ENCODE measurements around the gene SLC22A23.
A peak's percentile ranks its signal among the peaks of the same experiment; 100 is the strongest.

Gene SLC22A23

DNA sequence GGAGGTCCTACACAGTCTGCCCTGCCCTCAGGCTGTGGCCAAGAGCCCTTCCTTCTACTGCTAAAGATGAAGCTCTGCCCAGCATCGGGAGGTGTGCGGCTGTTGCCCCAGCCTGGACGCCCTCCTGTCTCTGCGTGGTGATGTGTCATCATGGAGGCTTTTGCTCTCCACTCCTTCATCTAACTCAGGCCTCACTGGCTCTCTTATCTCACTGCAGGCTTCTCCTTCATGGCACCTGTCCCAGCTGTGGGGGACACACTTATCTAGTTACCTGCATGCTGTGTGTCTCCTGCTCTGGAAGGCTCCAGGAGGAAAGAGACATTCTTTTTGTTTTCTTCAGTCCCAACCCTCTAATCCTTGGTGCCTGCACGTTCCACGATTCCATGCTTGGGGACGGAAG, 109.0 kb downstream of the SLC22A23 start:
- no peaks in the 10 kb centered on the region for H3K36me3 ChIP-seq (ENCODE audit: control insufficient read depth in 2 of 2, insufficient read depth in 1 of 2, low read length in 2 of 2)
- no peaks in the 10 kb centered on the region for H3K9me3 ChIP-seq (ENCODE audit: control insufficient read depth, insufficient read depth, low read depth, low read length)
- H3K4me3 ChIP-seq (ENCODE audit: low read depth, low read length), result no peak overlapping the region
- no peak overlapping the region for H3K27ac ChIP-seq (ENCODE audit: extremely low read depth, low read depth, low read length)
- TF ChIP-seq KLF10 (tag by site-specific recombination; IDR thresholded peaks at IDR 0.05), result no peak
- TF ChIP-seq ZNF341 (tag by site-specific recombination; IDR thresholded peaks at IDR 0.05; ENCODE audit: low read depth), result 0 out of 2 replicates have a peak, but pooled peaks have one; percentile 27
- CTCF ChIA-PET, result interaction anchor here (0.9 to 1.5 kb wide), 4 partner anchors 9 to 385 kb away, joined by 3 to 5 read pairs (median 4); no protein-coding TSS in a partner anchor
- POLR2A ChIA-PET, result no interaction called here
- H3K4me1 ChIP-seq (ENCODE audit: control insufficient read depth, insufficient read depth, low read length), result peaks cover 36% of the 10 kb centered on the region

DNA sequence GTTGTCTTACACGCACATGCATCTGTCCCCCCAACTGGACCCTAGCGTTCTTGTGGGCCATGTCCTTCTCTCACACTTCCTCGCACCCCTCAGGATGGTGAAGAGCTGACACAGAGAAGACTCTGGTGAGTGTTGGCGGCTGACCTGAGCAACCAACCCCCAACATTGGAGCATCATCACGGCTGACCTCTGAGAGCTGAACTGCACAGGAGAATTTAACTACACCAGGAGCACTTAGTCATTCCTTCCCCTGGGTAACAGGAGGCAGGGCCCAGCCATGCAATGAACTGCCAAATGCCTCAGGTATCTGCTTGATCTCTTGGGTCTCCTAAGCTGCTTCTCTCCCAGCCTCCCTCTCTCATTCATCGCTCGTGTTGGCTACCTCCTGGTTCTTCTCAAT, 109.6 kb downstream of the SLC22A23 start:
- TF ChIP-seq ZNF530 (tag by site-specific recombination; IDR thresholded peaks at IDR 0.05; ENCODE audit: low read depth), result no peak
- no peak for TF ChIP-seq SCRT1 (tag by site-specific recombination; IDR thresholded peaks at IDR 0.05; ENCODE audit: borderline replicate concordance)
- TF ChIP-seq ZNF518A (tag by site-specific recombination; conservative IDR thresholded peaks at IDR 0.05; ENCODE audit: low read depth), result no peak
- no peak for TF ChIP-seq ZNF302 (tag by site-specific recombination; IDR thresholded peaks at IDR 0.05; ENCODE audit: low read depth)
- TF ChIP-seq ZNF239 (tag by site-specific recombination; IDR thresholded peaks at IDR 0.05), result no peak
- TF ChIP-seq KLF17 (tag by site-specific recombination; IDR thresholded peaks at IDR 0.05), result no peak
- POLR2A ChIA-PET, result no interaction called here
- no peak overlapping the region for H3K27ac ChIP-seq (ENCODE audit: extremely low read depth, low read depth, low read length)

GRCh38 chr6:3346476-3346875, 110.4 kb downstream of the SLC22A23 start:
- ChIA-PET POLR2A (no interaction called here), CTCF (interaction anchor here (1.0 to 1.3 kb wide), 2 partner anchors 9 to 16 kb away, joined by 3 read pairs; no protein-coding TSS in a partner anchor)
- Histone ChIP-seq H3K27ac (ENCODE audit: extremely low read depth, low read depth, low read length) (no peak overlapping the region), H3K4me1 (ENCODE audit: control insufficient read depth, insufficient read depth, low read length) (peaks cover 40% of the 10 kb centered on the region), H3K4me3 (ENCODE audit: low read depth, low read length) (no peak overlapping the region), H3K9me3 (ENCODE audit: control insufficient read depth, insufficient read depth, low read depth, low read length) (no peaks in the 10 kb centered on the region), H3K36me3 (ENCODE audit: control insufficient read depth in 2 of 2, insufficient read depth in 1 of 2, low read length in 2 of 2) (no peaks in the 10 kb centered on the region)
- peak; percentile 56; the same call in 1 of the 2 replicates for TF ChIP-seq ZNF394 (tag by site-specific recombination; IDR thresholded peaks at IDR 0.05; ENCODE audit: borderline replicate concordance)
- TF ChIP-seq MEIS1 (CRISPR knock-in tag; IDR thresholded peaks at IDR 0.05; ENCODE audit: borderline replicate concordance), result no peak
- TF ChIP-seq ZBTB44 (tag by site-specific recombination; IDR thresholded peaks at IDR 0.05), result no peak

More for the DNA sequence above, 109.6 kb downstream of the SLC22A23 start:
- Histone ChIP-seq H3K4me3 (ENCODE audit: low read depth, low read length) (no peak overlapping the region), H3K4me1 (ENCODE audit: control insufficient read depth, insufficient read depth, low read length) (peaks cover 40% of the 10 kb centered on the region), H3K9me3 (ENCODE audit: control insufficient read depth, insufficient read depth, low read depth, low read length) (no peaks in the 10 kb centered on the region), H3K36me3 (ENCODE audit: control insufficient read depth in 2 of 2, insufficient read depth in 1 of 2, low read length in 2 of 2) (no peaks in the 10 kb centered on the region)
- CTCF ChIA-PET, result interaction anchor here (0.9 to 1.3 kb wide), 3 partner anchors 8 to 384 kb away, joined by 3 to 5 read pairs (median 3); no protein-coding TSS in a partner anchor
